HUES64 (cell line): ENCODE data around the gene ADORA2B.

Experiments used
- H3K27ac ChIP-seq: 2 replicates; pipeline ENCODE4 v1.7.0; 2013; ENCODE audit warnings: low read depth, low read length, inconsistent platforms
- H3K27me3 ChIP-seq: 2 replicates; pipeline ENCODE4 v1.6.1; 2013; ENCODE audit warnings: mild to moderate bottlenecking, low read length; ENCODE audit not compliant: insufficient read depth
- H3K36me3 ChIP-seq: 2 replicates; pipeline ENCODE4 v1.6.1; 2013; ENCODE audit warnings: mild to moderate bottlenecking, low read length; ENCODE audit not compliant: insufficient read depth
- H3K4me1 ChIP-seq: 2 replicates; pipeline ENCODE4 v1.6.1; 2013; ENCODE audit warnings: mild to moderate bottlenecking, low read length, moderate library complexity; ENCODE audit not compliant: insufficient read depth
- H3K4me3 ChIP-seq: 2 replicates; pipeline ENCODE4 v1.5.1; 2013; ENCODE audit warnings: mild to moderate bottlenecking, low read length, moderate library complexity
- H3K9ac ChIP-seq: 2 replicates; pipeline ENCODE4 v1.6.1; 2013; ENCODE audit warnings: mild to moderate bottlenecking, low read depth, low read length
- H3K9me3 ChIP-seq: 2 replicates; pipeline ENCODE4 v1.6.1; 2013; ENCODE audit warnings: low read depth, low read length; ENCODE audit not compliant: insufficient read depth
- WGBS: fragments of 150-250, 120-280 bp; methylation state at CpG from one replicate; pipeline ENCODE4 v1.1.7; 2013; ENCODE audit warnings: missing lambda C conversion rate; 5-methylcytosine and 5-hydroxymethylcytosine counted together

ADORA2B gene

DNA sequence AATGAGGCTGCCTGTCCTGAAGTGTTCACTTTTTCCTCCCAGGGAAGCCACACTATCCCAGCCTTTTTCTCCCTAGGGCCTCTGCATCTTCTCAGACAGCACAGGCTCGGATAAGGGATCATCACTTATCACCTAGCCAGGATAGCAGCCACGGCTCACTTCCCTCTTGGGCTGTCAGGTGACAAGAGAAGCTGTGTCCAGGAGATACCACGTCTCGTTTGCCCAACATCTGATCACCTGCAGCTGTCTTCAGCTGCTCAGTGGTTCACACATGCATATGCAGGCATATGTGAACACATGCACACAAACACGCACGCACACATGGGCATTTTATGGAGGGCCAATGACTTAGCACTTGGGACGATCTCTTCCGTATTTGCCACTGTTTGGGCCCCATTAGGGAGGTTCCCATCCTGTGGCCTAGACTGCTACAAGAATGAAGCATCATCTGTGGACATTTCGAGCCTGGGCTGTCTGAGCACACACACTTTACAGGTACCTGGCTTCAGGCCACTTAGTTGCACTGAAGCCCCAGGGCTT lies 32.4 kb upstream of the ADORA2B start:
- Histone ChIP-seq H3K4me1 (0 out of 2 replicates have a peak, but pooled peaks cover 3% of the 10 kb centered on the region), H3K36me3 (no peaks in the 10 kb centered on the region), H3K27ac (no peak overlapping the region), H3K9me3 (peaks cover 4% of the 10 kb centered on the region; the same call in 1 of the 2 replicates), H3K27me3 (no peaks in the 10 kb centered on the region), H3K9ac (no peak overlapping the region), H3K4me3 (no peak overlapping the region)
- 92% methylated on average over 9 of the region's 9 CpGs for WGBS

GRCh38 chr17:15913826-15914225 lies 31.1 kb upstream of the ADORA2B start:
- no peaks in the 10 kb centered on the region for H3K27me3 ChIP-seq
- no peaks in the 10 kb centered on the region for H3K36me3 ChIP-seq
- WGBS, result 91% methylated on average over 3 of the region's 3 CpGs
- H3K27ac ChIP-seq, result no peak overlapping the region
- no peak overlapping the region for H3K4me3 ChIP-seq
- 0 out of 2 replicates have a peak, but pooled peaks cover 1% of the 10 kb centered on the region for H3K4me1 ChIP-seq
- H3K9ac ChIP-seq, result no peak overlapping the region
- H3K9me3 ChIP-seq, result peaks cover 4% of the 10 kb centered on the region; the same call in 1 of the 2 replicates

GRCh38 chr17:15914400-15915170 lies 30.3 kb upstream of the ADORA2B start:
- H3K4me1 ChIP-seq, result no peaks in the 10 kb centered on the region
- H3K4me3 ChIP-seq, result no peak overlapping the region
- no peaks in the 10 kb centered on the region for H3K27me3 ChIP-seq
- peaks cover 4% of the 10 kb centered on the region; the same call in 1 of the 2 replicates for H3K9me3 ChIP-seq
- no peaks in the 10 kb centered on the region for H3K36me3 ChIP-seq
- 96% methylated on average over 6 of the region's 6 CpGs for WGBS
- no peak overlapping the region for H3K9ac ChIP-seq
- H3K27ac ChIP-seq, result no peak overlapping the region

- H3K36me3 ChIP-seq, result no peaks in the 10 kb centered on the region
- peaks cover 4% of the 10 kb centered on the region; the same call in 1 of the 2 replicates for H3K9me3 ChIP-seq
- 91% methylated on average over 6 of the region's 6 CpGs for WGBS
- H3K4me3 ChIP-seq, result no peak overlapping the region
- no peaks in the 10 kb centered on the region for H3K4me1 ChIP-seq
- no peak overlapping the region for H3K27ac ChIP-seq
- no peaks in the 10 kb centered on the region for H3K27me3 ChIP-seq
- no peak overlapping the region for H3K9ac ChIP-seq
Measured at GRCh38 chr17:15915961-15916360, 29.0 kb upstream of the ADORA2B start.

DNA sequence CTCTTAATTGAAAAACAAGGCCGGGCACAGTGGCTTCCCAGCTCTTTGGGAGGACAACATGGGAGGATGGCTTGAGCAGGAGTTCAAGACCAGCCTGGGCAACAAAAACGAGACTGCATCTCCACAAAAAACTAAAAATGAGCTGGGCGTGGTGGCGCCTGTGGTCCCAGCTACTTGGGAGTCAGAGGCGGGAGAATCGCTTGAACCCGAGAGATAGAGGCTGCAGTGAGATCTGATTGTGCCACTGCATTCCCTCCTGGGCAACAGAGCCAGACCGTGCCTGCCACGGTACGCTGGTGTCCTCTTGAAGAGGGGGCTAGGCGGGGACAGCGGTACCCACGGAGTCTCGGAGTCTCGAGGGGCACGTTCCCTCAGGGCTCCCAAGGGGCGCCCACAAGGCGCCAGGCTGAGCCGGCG lies 27.9 kb upstream of the ADORA2B start:
- H3K36me3 ChIP-seq, result no peaks in the 10 kb centered on the region
- no peak overlapping the region for H3K27ac ChIP-seq
- peaks cover 4% of the 10 kb centered on the region; the same call in 1 of the 2 replicates for H3K9me3 ChIP-seq
- WGBS, result 96% methylated on average over 20 of the region's 20 CpGs
- no peak overlapping the region for H3K4me3 ChIP-seq
- no peaks in the 10 kb centered on the region for H3K27me3 ChIP-seq
- no peak overlapping the region for H3K9ac ChIP-seq
- H3K4me1 ChIP-seq, result no peaks in the 10 kb centered on the region

- Histone ChIP-seq H3K36me3 (no peaks in the 10 kb centered on the region), H3K27ac (no peak overlapping the region), H3K9ac (no peak overlapping the region), H3K4me1 (no peaks in the 10 kb centered on the region), H3K4me3 (no peak overlapping the region), H3K27me3 (no peaks in the 10 kb centered on the region), H3K9me3 (peaks cover 4% of the 10 kb centered on the region; the same call in 1 of the 2 replicates)
- 94% methylated on average over 44 of the region's 44 CpGs for WGBS
Measured at GRCh38 chr17:15917438-15918027, 27.4 kb upstream of the ADORA2B start.

- H3K27ac ChIP-seq, result no peak overlapping the region
- WGBS, result 95% methylated on average over 11 of the region's 11 CpGs
- H3K9me3 ChIP-seq, result peaks cover 4% of the 10 kb centered on the region; the same call in 1 of the 2 replicates
- no peak overlapping the region for H3K4me3 ChIP-seq
- H3K4me1 ChIP-seq, result no peaks in the 10 kb centered on the region
- H3K9ac ChIP-seq, result no peak overlapping the region
- no peaks in the 10 kb centered on the region for H3K27me3 ChIP-seq
- H3K36me3 ChIP-seq, result no peaks in the 10 kb centered on the region
Measured at GRCh38 chr17:15918261-15918660, 26.7 kb upstream of the ADORA2B start.

DNA sequence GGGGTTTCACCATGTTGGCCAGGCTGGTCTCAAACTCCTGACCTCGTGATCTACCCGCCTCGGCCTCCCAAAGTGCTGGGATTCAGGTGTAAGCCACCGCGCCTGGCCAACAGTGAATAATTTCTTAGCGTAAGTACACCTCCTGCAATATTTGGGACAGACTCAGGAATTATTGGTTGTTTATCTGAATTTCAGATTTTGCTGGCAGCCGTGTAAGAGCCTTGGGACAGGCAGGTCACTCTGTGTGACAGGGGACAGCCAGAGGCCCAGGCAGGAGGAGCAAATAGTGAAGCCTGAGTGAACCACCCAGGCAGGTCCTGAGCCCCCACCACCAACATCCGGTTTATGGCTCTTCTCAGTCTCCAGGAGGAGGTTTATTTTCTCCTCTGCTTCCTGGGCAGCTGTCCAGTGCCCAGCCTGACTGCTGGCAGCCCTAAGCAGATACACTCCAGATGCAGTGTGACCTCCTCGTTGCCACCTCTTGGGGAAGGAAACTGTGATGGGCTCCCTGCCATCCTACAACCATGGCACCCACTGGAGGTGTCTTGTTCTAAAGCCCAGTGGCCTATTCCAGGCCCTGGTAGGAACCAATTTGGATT lies 26.2 kb upstream of the ADORA2B start:
- Histone ChIP-seq H3K27me3 (no peaks in the 10 kb centered on the region), H3K36me3 (no peaks in the 10 kb centered on the region), H3K9me3 (peaks cover 4% of the 10 kb centered on the region; the same call in 1 of the 2 replicates), H3K27ac (no peak overlapping the region), H3K4me1 (no peaks in the 10 kb centered on the region), H3K9ac (no peak overlapping the region), H3K4me3 (no peak overlapping the region)
- WGBS, result 95% methylated on average over 9 of the region's 9 CpGs

- H3K27ac ChIP-seq, result no peak overlapping the region
- no peaks in the 10 kb centered on the region for H3K36me3 ChIP-seq
- H3K27me3 ChIP-seq, result no peaks in the 10 kb centered on the region
- H3K9ac ChIP-seq, result no peak overlapping the region
- H3K4me3 ChIP-seq, result no peak overlapping the region
- H3K4me1 ChIP-seq, result no peaks in the 10 kb centered on the region
- H3K9me3 ChIP-seq, result peaks cover 4% of the 10 kb centered on the region; the same call in 1 of the 2 replicates
Measured at GRCh38 chr17:15919466-15919865, 25.5 kb upstream of the ADORA2B start.

DNA sequence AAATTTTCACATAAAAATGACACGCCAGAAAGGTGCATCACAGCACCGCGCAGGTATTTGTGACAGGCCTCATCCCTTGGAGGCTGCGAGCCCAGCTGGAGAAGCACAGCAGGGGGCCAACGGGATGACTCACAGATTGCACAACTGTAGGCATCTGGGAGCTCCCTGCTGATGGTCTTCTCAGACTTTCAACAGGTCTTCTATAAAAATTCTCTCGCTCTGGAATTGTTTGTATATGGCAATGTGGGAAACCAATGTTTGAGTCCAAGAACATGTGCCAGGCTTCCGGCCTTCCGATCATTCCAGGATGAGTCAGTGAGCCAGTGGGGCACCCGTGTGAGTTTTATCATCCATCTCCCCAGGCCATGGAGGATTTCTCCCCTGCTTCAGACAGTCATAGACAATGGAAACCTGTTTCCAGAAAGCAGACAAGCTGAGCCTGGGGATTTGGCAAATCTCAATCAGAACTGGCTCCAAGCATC lies 24.1 kb upstream of the ADORA2B start:
- 81% methylated on average over 9 of the region's 9 CpGs for WGBS
- no peak overlapping the region for H3K9ac ChIP-seq

DNA sequence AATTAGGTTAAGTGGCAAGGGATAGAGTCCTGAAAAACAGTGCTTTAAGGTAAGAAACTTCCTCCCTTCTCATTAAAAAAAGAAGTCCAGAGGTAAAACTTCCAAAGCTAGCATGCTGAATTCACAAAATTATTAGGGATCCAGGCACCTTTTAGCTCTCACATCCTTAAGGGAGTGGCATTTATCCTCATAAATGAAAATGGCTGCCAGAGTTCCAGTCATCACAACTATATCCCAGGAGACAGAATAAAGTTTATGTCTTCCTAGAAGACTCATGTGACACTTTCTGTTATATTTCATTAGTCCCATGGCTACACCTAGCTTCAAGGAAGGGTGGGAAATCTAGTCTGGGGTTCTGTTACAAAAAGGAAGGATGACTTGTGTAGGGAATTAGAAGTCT lies 23.3 kb upstream of the ADORA2B start:
- Histone ChIP-seq H3K9ac (no peak overlapping the region), H3K4me1 (no peaks in the 10 kb centered on the region), H3K27ac (no peak overlapping the region), H3K27me3 (no peaks in the 10 kb centered on the region), H3K36me3 (no peaks in the 10 kb centered on the region), H3K4me3 (no peak overlapping the region), H3K9me3 (no peaks in the 10 kb centered on the region)

More for the DNA sequence above, 24.1 kb upstream of the ADORA2B start:
- H3K4me3 ChIP-seq, result no peak overlapping the region
- H3K27me3 ChIP-seq, result no peaks in the 10 kb centered on the region
- H3K27ac ChIP-seq, result no peak overlapping the region
- H3K36me3 ChIP-seq, result no peaks in the 10 kb centered on the region
- H3K4me1 ChIP-seq, result no peaks in the 10 kb centered on the region
- H3K9me3 ChIP-seq, result no peaks in the 10 kb centered on the region
